Esophagus squamous epithelium (tissue), 5 donors: ENCODE measurements around the gene KIF6. TPM values are rescaled to one million over a fixed set of nuclear protein-coding genes. Genes with fewer than 3 reads are reported as not detected.

Experiments used
- DNase-seq: peaks from one replicate; lab custom pipeline; 2025; lab: John Stamatoyannopoulos, UW
- H3K27ac ChIP-seq, 4 donors: fragments of 200-600 bp; sonication (generic); one replicate each; pipeline ENCODE4 v1.5.1; 2016 to 2019; ENCODE audit warnings: mild to moderate bottlenecking in 1 of 4
- H3K27me3 ChIP-seq, 4 donors: fragments of 200-600 bp; sonication (generic); 1 replicate in 3 of 4; 2 replicates in 1 of 4; pipeline versions ENCODE4 v1.5.1 to v1.6.0; 2017 to 2021; ENCODE audit warnings: antibody characterized with exemption in 1 of 4
- H3K36me3 ChIP-seq, 3 donors: fragments of 200-600 bp; sonication (generic); one replicate each; pipeline ENCODE4 v1.5.1; 2016 to 2019
- H3K4me1 ChIP-seq, 3 donors: fragments of 200-600 bp; sonication (generic); one replicate each; pipeline ENCODE4 v1.5.1; 2017 to 2019
- H3K4me3 ChIP-seq, 4 donors: fragments of 200-600 bp; sonication (generic); 1 replicate in 3 of 4; 2 replicates in 1 of 4; pipeline ENCODE4 v1.5.1; 2016 to 2019; ENCODE audit warnings: mild to moderate bottlenecking in 2 of 4, moderate library complexity in 1 of 4
- H3K9me3 ChIP-seq, 3 donors: fragments of 200-600 bp; sonication (generic); one replicate each; pipeline ENCODE4 v1.5.1; 2016 to 2019
- CTCF ChIP-seq, 6 experiments: fragments of 450-650 bp in 4 of 6; fragments of 200-600 bp in 2 of 6; sonication (generic) in 2 of 6; IDR thresholded peaks; one replicate each; pipeline ENCODE4 v1.5.1; 2016 to 2019; ENCODE audit warnings: antibody characterized with exemption in 6 of 6, mild to moderate bottlenecking in 4 of 6, moderate library complexity in 4 of 6
- POLR2A ChIP-seq, 4 donors: fragments of 450-650 bp; IDR thresholded peaks; one replicate each; pipeline ENCODE4 v1.6.1; 2017; ENCODE audit warnings: antibody characterized with exemption in 4 of 4, mild to moderate bottlenecking in 4 of 4, moderate library complexity in 3 of 4
- WGBS, 2 donors: methylation state at CpG; one replicate each; pipeline ENCODE4 v1.1.5; 2018; 5-methylcytosine and 5-hydroxymethylcytosine counted together
- intact Hi-C: fragments of 100-400 bp; cut with DNase I; formaldehyde crosslinking; loops from one replicate; pipeline ENCODE4 v1.15.0; 2022
- total RNA-seq, 4 donors: library from RNA; depleted of rRNA; stranded (reverse); fragments of >200 nt; gene quantifications; one replicate each; pipeline ENCODE4 v1.1.0, GENCODE V29; 2016
- donor health status: DM: yes; HTN: yes; CAD: no.

KIF6 gene
- total RNA-seq, 4 donors from 2014 or later = 0.19 TPM; not detected in 3

GRCh38 chr6:39367700-39368099, 357.5 kb downstream of the KIF6 start:
- Histone ChIP-seq H3K27me3 (no peaks in the 10 kb centered on the region), H3K36me3 (no peaks in the 10 kb centered on the region), H3K4me3 (no peak overlapping the region), H3K4me1 (no peaks in the 10 kb centered on the region), H3K27ac (no peak overlapping the region), H3K9me3 (no peaks in the 10 kb centered on the region)
- DNase-seq = no peak
- TF ChIP-seq CTCF (IDR thresholded peaks at IDR 0.05) (no peak), POLR2A (IDR thresholded peaks at IDR 0.05) (no peak)
- intact Hi-C loops = no loop called here
- WGBS, 2 donors = 62 to 63% methylated on average over 3 of the region's 3 CpGs

GRCh38 chr6:39366931-39367618, 358.1 kb downstream of the KIF6 start:
- Histone ChIP-seq H3K9me3 (no peaks in the 10 kb centered on the region), H3K27me3 (no peaks in the 10 kb centered on the region), H3K4me1 (peaks cover 0 to 3% (median 2%) of the 10 kb centered on the region in 3 donors), H3K27ac (no peak overlapping the region), H3K4me3 (no peak overlapping the region), H3K36me3 (no peaks in the 10 kb centered on the region)
- DNase-seq = no peak
- 72 to 82% methylated on average over 9 of the region's 9 CpGs for WGBS, 2 donors
- TF ChIP-seq CTCF (IDR thresholded peaks at IDR 0.05) (no peak), POLR2A (IDR thresholded peaks at IDR 0.05) (no peak)
- intact Hi-C loops = no loop called here

GRCh38 chr6:39365281-39366074, 359.7 kb downstream of the KIF6 start:
- TF ChIP-seq CTCF (IDR thresholded peaks at IDR 0.05) (no peak), POLR2A (IDR thresholded peaks at IDR 0.05) (no peak)
- Histone ChIP-seq H3K9me3 (no peaks in the 10 kb centered on the region), H3K27ac (no peak overlapping the region), H3K4me3 (no peak overlapping the region), H3K27me3 (no peaks in the 10 kb centered on the region), H3K4me1 (peaks cover 2 to 8% (median 4%) of the 10 kb centered on the region in 3 donors), H3K36me3 (no peaks in the 10 kb centered on the region)
- DNase-seq = no peak
- intact Hi-C loops = no loop called here
- WGBS, 2 donors = 44 to 74% methylated on average over 3 to 7 of the region's 13 CpGs

- DNase-seq = no peak
- H3K27me3 ChIP-seq = no peaks in the 10 kb centered on the region
- TF ChIP-seq POLR2A (IDR thresholded peaks at IDR 0.05) = no peak
- no peak for TF ChIP-seq CTCF (IDR thresholded peaks at IDR 0.05)
- H3K4me3 ChIP-seq = no peak overlapping the region
- H3K27ac ChIP-seq = no peak overlapping the region
- intact Hi-C loops = no loop called here
- H3K4me1 ChIP-seq = peaks cover 2 to 8% (median 4%) of the 10 kb centered on the region in 3 donors
- 76 to 89% methylated on average over 5 to 8 of the region's 8 CpGs for WGBS, 2 donors
- no peaks in the 10 kb centered on the region for H3K36me3 ChIP-seq
- no peaks in the 10 kb centered on the region for H3K9me3 ChIP-seq
Measured at GRCh38 chr6:39363280-39363679, 361.9 kb downstream of the KIF6 start.

- H3K9me3 ChIP-seq = no peaks in the 10 kb centered on the region
Measured at GRCh38 chr6:39362487-39362865, 362.7 kb downstream of the KIF6 start.

More at GRCh38 chr6:39362487-39362865, 362.7 kb downstream of the KIF6 start:
- TF ChIP-seq POLR2A (IDR thresholded peaks at IDR 0.05) (no peak), CTCF (IDR thresholded peaks at IDR 0.05) (no peak)
- no peak for DNase-seq
- WGBS, 2 donors = 7% methylated on average over 2 of the region's 3 CpGs; no CpG with 5 or more reads in 1 of the 2 donors
- Histone ChIP-seq H3K36me3 (no peaks in the 10 kb centered on the region), H3K4me1 (peaks cover 2 to 8% (median 4%) of the 10 kb centered on the region in 3 donors), H3K27ac (no peak overlapping the region), H3K4me3 (no peak overlapping the region), H3K27me3 (no peaks in the 10 kb centered on the region)
- intact Hi-C loops = no loop called here
